DND-41 (cell line): ENCODE measurements around the gene TGM2.

Experiments
- ATAC-seq: fragments of 200-7000 bp; cut with Tn5 transposase; 3 replicates; pipeline ENCODE4 v1.9.1; 2021; ENCODE audit warnings: low read depth; ENCODE audit not compliant: insufficient read depth
- DNase-seq: peaks from one replicate; pipeline ENCODE4 v3.0.0-alpha.2; 2020
- H2AFZ ChIP-seq: 2 replicates; pipeline ENCODE4 v1.6.0; 2012; ENCODE audit warnings: low read depth, low read length
- H3K27ac ChIP-seq: 2 replicates; pipeline ENCODE4 v1.5.1; 2012; ENCODE audit warnings: low read length, inconsistent platforms
- H3K27me3 ChIP-seq: fragments of 200-600 bp; sonication (generic); 2 replicates; pipeline ENCODE4 v1.6.0; 2012; ENCODE audit warnings: low read length, mild to moderate bottlenecking, inconsistent platforms; ENCODE audit not compliant: insufficient read depth, poor library complexity
- H3K36me3 ChIP-seq: 2 replicates; pipeline ENCODE4 v1.5.1; 2012; ENCODE audit warnings: low read length, inconsistent platforms; ENCODE audit not compliant: insufficient read depth
- H3K4me1 ChIP-seq: 2 replicates; pipeline ENCODE4 v1.5.1; 2012; ENCODE audit warnings: mild to moderate bottlenecking, low read length; ENCODE audit not compliant: insufficient read depth
- H3K4me2 ChIP-seq: 2 replicates; pipeline ENCODE4 v1.6.0; 2012; ENCODE audit warnings: mild to moderate bottlenecking, moderate library complexity, low read length, inconsistent platforms; ENCODE audit not compliant: insufficient read depth
- H3K4me3 ChIP-seq, 2 experiments: fragments of 200-600 bp in 1 of 2; shearing (Covaris generic) in 1 of 2; 2 replicates each; pipeline ENCODE4 v1.5.1; 2012 to 2016; ENCODE audit warnings: inconsistent platforms in 2 of 2, low read length in 2 of 2, mild to moderate bottlenecking in 2 of 2, low read depth in 1 of 2, moderate library complexity in 1 of 2
- H3K79me2 ChIP-seq: 2 replicates; pipeline ENCODE4 v1.6.0; 2012; ENCODE audit warnings: low read length, inconsistent platforms; ENCODE audit not compliant: insufficient read depth
- H3K9ac ChIP-seq: 2 replicates; pipeline ENCODE4 v1.6.0; 2012; ENCODE audit warnings: low read depth, mild to moderate bottlenecking, inconsistent platforms, low read length, moderate library complexity
- H3K9me3 ChIP-seq: 2 replicates; pipeline ENCODE4 v1.5.1; 2012; ENCODE audit warnings: low read length, moderate library complexity, mild to moderate bottlenecking, inconsistent platforms; ENCODE audit not compliant: insufficient read depth, severe bottlenecking
- H4K20me1 ChIP-seq: 2 replicates; pipeline ENCODE4 v1.6.0; 2012; ENCODE audit warnings: low read length; ENCODE audit not compliant: insufficient read depth
- CTCF ChIP-seq: IDR thresholded peaks from 2 replicates; pipeline ENCODE4 v1.5.1; 2012; ENCODE audit warnings: borderline replicate concordance, low read length, moderate library complexity, mild to moderate bottlenecking; ENCODE audit not compliant: poor library complexity, severe bottlenecking; ENCODE audit errors: extremely low read depth
- EZH2 ChIP-seq: IDR thresholded peaks from 3 replicates; pipeline ENCODE4 v1.6.1; 2012; ENCODE audit warnings: borderline replicate concordance, low read depth, mild to moderate bottlenecking, moderate library complexity, low read length, inconsistent platforms; ENCODE audit not compliant: severe bottlenecking

Gene TGM2

GRCh38 chr20:38177201-38177600 is 12.1 kb upstream of the TGM2 start:
- Histone ChIP-seq H3K4me2 (no peak overlapping the region), H2AFZ (no peak overlapping the region), H3K4me3 (no peak overlapping the region), H3K27me3 (peaks cover 8% of the 10 kb centered on the region), H3K27ac (no peak overlapping the region), H3K9me3 (no peaks in the 10 kb centered on the region), H3K4me1 (no peaks in the 10 kb centered on the region), H3K9ac (no peak overlapping the region), H3K36me3 (no peaks in the 10 kb centered on the region), H3K79me2 (no peaks in the 10 kb centered on the region), H4K20me1 (peaks cover 3% of the 10 kb centered on the region; the same call in 1 of the 2 replicates)
- TF ChIP-seq EZH2 (no peak), CTCF (no peak)
- DNase-seq, result no peak
- no peak for ATAC-seq

- no peaks in the 10 kb centered on the region for H3K36me3 ChIP-seq
- no peak overlapping the region for H3K4me3 ChIP-seq
- H2AFZ ChIP-seq, result no peak overlapping the region
- peaks cover under 1% of the 10 kb centered on the region; the same call in 1 of the 2 replicates for H4K20me1 ChIP-seq
- no peaks in the 10 kb centered on the region for H3K9me3 ChIP-seq
- no peak overlapping the region for H3K27ac ChIP-seq
- H3K79me2 ChIP-seq, result no peaks in the 10 kb centered on the region
- no peak for TF ChIP-seq EZH2
- H3K4me1 ChIP-seq, result no peaks in the 10 kb centered on the region
- H3K27me3 ChIP-seq, result peaks cover 17% of the 10 kb centered on the region
- ATAC-seq (no peak), DNase-seq (no peak)
- no peak overlapping the region for H3K4me2 ChIP-seq
- no peak overlapping the region for H3K9ac ChIP-seq
Measured at GRCh38 chr20:38175304-38176180, 10.5 kb upstream of the TGM2 start.

GRCh38 chr20:38173237-38174156 is 8.4 kb upstream of the TGM2 start:
- no peaks in the 10 kb centered on the region for H3K4me1 ChIP-seq
- no peak for DNase-seq

More at GRCh38 chr20:38173237-38174156, 8.4 kb upstream of the TGM2 start:
- H4K20me1 ChIP-seq, result 0 out of 2 replicates have a peak, but pooled peaks cover 2% of the 10 kb centered on the region
- no peak for ATAC-seq
- H3K27ac ChIP-seq, result no peak overlapping the region
- TF ChIP-seq CTCF (no peak), EZH2 (no peak)
- H3K4me2 ChIP-seq, result no peak overlapping the region
- peaks cover 17% of the 10 kb centered on the region for H3K27me3 ChIP-seq
- no peaks in the 10 kb centered on the region for H3K36me3 ChIP-seq
- no peak overlapping the region for H3K9ac ChIP-seq
- H2AFZ ChIP-seq, result 0 out of 2 replicates have a peak overlapping the region, but pooled peaks have one; percentile 15
- H3K4me3 ChIP-seq, result no peak overlapping the region
- no peaks in the 10 kb centered on the region for H3K79me2 ChIP-seq
- no peaks in the 10 kb centered on the region for H3K9me3 ChIP-seq
